ENCODE measurements around the gene TOM1L2.
"Not testable (repeated sequence)": the region's sequence is repeated elsewhere in the genome, so short reads cannot be mapped to it uniquely, and the experiment has no call there.

The TOM1L2 gene

GRCh38 chr17:17955790-17956341, 16.3 kb downstream of the TOM1L2 start:
- H3K4me1 ChIP-seq (ENCODE audit: insufficient read depth, low read length) = peaks cover 24% of the 10 kb centered on the region
- H3K27me3 ChIP-seq (ENCODE audit: insufficient read depth, low read length); H3K9me3 ChIP-seq (ENCODE audit: insufficient read depth, low read depth, low read length); H3K27ac ChIP-seq (ENCODE audit: low read depth, low read length); H3K4me3 ChIP-seq (ENCODE audit: low read length); H3K36me3 ChIP-seq (ENCODE audit: insufficient read depth, low read length); H3K9ac ChIP-seq (ENCODE audit: low read depth, low read length): not testable (repeated sequence)
- 94% methylated on average over 12 of the region's 12 CpGs for WGBS

DNA sequence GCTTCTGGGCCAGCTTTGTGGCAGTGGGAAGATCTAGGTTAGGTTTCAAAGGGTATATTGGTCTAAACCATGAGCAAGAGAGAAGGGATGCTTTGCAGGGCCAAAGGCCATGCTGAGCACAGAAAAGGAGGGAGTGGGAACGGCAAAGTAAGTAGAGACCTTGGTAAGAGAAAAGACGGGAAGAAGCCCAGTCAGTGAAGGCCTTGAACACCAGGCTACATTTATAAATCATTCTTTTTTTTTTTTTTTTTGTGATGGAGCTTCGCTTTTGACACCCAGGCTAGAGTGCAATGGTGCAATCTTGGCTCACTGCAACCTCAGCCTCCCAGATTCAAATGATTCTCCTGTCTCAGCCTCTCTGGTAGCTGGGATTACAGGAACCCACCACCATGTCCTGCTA, 18.1 kb downstream of the TOM1L2 start:
- Histone ChIP-seq H3K27me3 (ENCODE audit: insufficient read depth, low read length) (no peaks in the 10 kb centered on the region), H3K36me3 (ENCODE audit: insufficient read depth, low read length) (no peaks in the 10 kb centered on the region), H3K9ac (ENCODE audit: low read depth, low read length) (no peak overlapping the region), H3K4me3 (ENCODE audit: low read length) (no peak overlapping the region), H3K9me3 (ENCODE audit: insufficient read depth, low read depth, low read length) (no peaks in the 10 kb centered on the region), H3K27ac (ENCODE audit: low read depth, low read length) (no peak overlapping the region), H3K4me1 (ENCODE audit: insufficient read depth, low read length) (peaks cover 18% of the 10 kb centered on the region)
- WGBS = 93% methylated on average over 3 of the region's 3 CpGs

GRCh38 chr17:17952691-17953090, 19.5 kb downstream of the TOM1L2 start:
- Histone ChIP-seq H3K27me3 (ENCODE audit: insufficient read depth, low read length) (no peaks in the 10 kb centered on the region), H3K4me1 (ENCODE audit: insufficient read depth, low read length) (peaks cover 7% of the 10 kb centered on the region), H3K9me3 (ENCODE audit: insufficient read depth, low read depth, low read length) (no peaks in the 10 kb centered on the region), H3K27ac (ENCODE audit: low read depth, low read length) (no peak overlapping the region), H3K9ac (ENCODE audit: low read depth, low read length) (no peak overlapping the region), H3K36me3 (ENCODE audit: insufficient read depth, low read length) (no peaks in the 10 kb centered on the region), H3K4me3 (ENCODE audit: low read length) (no peak overlapping the region)
- WGBS = 89% methylated on average over 3 of the region's 3 CpGs

DNA sequence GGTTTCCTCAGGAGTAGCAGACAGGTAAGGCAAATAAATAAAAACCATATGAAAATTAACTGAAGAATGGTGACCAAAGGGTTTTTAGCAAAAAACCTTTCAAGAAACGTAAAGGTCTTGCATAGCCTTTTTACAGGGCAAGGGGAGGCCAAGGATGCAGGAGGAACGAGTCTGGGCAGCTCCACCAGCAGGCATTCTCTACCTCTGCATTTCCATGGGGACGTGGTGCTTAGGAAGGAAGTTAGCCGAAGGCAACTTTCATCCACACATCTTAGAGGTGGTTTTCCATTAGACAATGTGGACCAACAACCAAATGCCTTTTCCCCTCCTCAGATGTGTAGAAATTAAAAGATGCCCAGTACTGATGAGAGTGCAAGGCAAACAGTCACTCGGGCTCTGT, 20.7 kb downstream of the TOM1L2 start:
- Histone ChIP-seq H3K4me3 (ENCODE audit: low read length) (no peak overlapping the region), H3K9ac (ENCODE audit: low read depth, low read length) (no peak overlapping the region), H3K36me3 (ENCODE audit: insufficient read depth, low read length) (no peaks in the 10 kb centered on the region), H3K27me3 (ENCODE audit: insufficient read depth, low read length) (no peaks in the 10 kb centered on the region), H3K27ac (ENCODE audit: low read depth, low read length) (no peak overlapping the region), H3K9me3 (ENCODE audit: insufficient read depth, low read depth, low read length) (no peaks in the 10 kb centered on the region), H3K4me1 (ENCODE audit: insufficient read depth, low read length) (peaks cover 7% of the 10 kb centered on the region)
- 60% methylated on average over 4 of the region's 5 CpGs for WGBS

GRCh38 chr17:17950806-17951205, 21.4 kb downstream of the TOM1L2 start:
- WGBS = 94% methylated on average over 1 of the region's 1 CpG
- Histone ChIP-seq H3K27me3 (ENCODE audit: insufficient read depth, low read length) (no peaks in the 10 kb centered on the region), H3K36me3 (ENCODE audit: insufficient read depth, low read length) (no peaks in the 10 kb centered on the region), H3K4me1 (ENCODE audit: insufficient read depth, low read length) (peaks cover 7% of the 10 kb centered on the region), H3K4me3 (ENCODE audit: low read length) (no peak overlapping the region), H3K27ac (ENCODE audit: low read depth, low read length) (no peak overlapping the region), H3K9me3 (ENCODE audit: insufficient read depth, low read depth, low read length) (no peaks in the 10 kb centered on the region), H3K9ac (ENCODE audit: low read depth, low read length) (no peak overlapping the region)

GRCh38 chr17:17950347-17950746, 21.9 kb downstream of the TOM1L2 start:
- Histone ChIP-seq H3K4me3 (ENCODE audit: low read length) (no peak overlapping the region), H3K27ac (ENCODE audit: low read depth, low read length) (no peak overlapping the region), H3K27me3 (ENCODE audit: insufficient read depth, low read length) (no peaks in the 10 kb centered on the region), H3K9me3 (ENCODE audit: insufficient read depth, low read depth, low read length) (no peaks in the 10 kb centered on the region), H3K36me3 (ENCODE audit: insufficient read depth, low read length) (no peaks in the 10 kb centered on the region), H3K9ac (ENCODE audit: low read depth, low read length) (no peak overlapping the region), H3K4me1 (ENCODE audit: insufficient read depth, low read length) (peaks cover 7% of the 10 kb centered on the region)
- WGBS = 96% methylated on average over 7 of the region's 7 CpGs

DNA sequence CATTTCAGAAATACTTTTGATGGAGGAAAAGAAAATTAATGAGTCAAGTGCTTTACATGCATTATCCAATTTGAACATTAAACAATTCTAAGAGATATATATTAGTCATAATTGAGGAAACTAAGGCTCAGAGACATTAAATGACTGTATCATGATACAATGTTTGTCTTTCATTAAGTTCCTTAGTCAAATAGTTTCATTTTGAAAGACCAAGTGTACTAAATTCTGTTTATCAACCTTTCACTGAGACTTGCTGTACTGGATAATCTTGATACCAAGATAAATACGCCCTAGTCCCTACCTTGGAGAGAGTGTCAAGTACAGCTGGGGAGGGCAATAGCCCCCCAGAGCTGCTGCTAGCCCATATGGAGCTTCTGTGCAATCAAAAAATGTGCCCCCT, 24.2 kb downstream of the TOM1L2 start:
- H3K4me1 ChIP-seq (ENCODE audit: insufficient read depth, low read length) = peaks cover 21% of the 10 kb centered on the region
- H3K27ac ChIP-seq (ENCODE audit: low read depth, low read length) = no peak overlapping the region
- 97% methylated on average over 1 of the region's 1 CpG for WGBS

GRCh38 chr17:17947309-17947708, 24.9 kb downstream of the TOM1L2 start:
- Histone ChIP-seq H3K9me3 (ENCODE audit: insufficient read depth, low read depth, low read length) (no peaks in the 10 kb centered on the region), H3K27ac (ENCODE audit: low read depth, low read length) (no peak overlapping the region), H3K27me3 (ENCODE audit: insufficient read depth, low read length) (no peaks in the 10 kb centered on the region), H3K4me3 (ENCODE audit: low read length) (no peak overlapping the region), H3K4me1 (ENCODE audit: insufficient read depth, low read length) (peaks cover 27% of the 10 kb centered on the region), H3K36me3 (ENCODE audit: insufficient read depth, low read length) (no peaks in the 10 kb centered on the region), H3K9ac (ENCODE audit: low read depth, low read length) (no peak overlapping the region)
- 92% methylated on average over 5 of the region's 5 CpGs for WGBS

More for the DNA sequence above, 24.2 kb downstream of the TOM1L2 start:
- Histone ChIP-seq H3K9ac (ENCODE audit: low read depth, low read length) (no peak overlapping the region), H3K4me3 (ENCODE audit: low read length) (no peak overlapping the region), H3K27me3 (ENCODE audit: insufficient read depth, low read length) (no peaks in the 10 kb centered on the region), H3K9me3 (ENCODE audit: insufficient read depth, low read depth, low read length) (no peaks in the 10 kb centered on the region), H3K36me3 (ENCODE audit: insufficient read depth, low read length) (no peaks in the 10 kb centered on the region)

DNA sequence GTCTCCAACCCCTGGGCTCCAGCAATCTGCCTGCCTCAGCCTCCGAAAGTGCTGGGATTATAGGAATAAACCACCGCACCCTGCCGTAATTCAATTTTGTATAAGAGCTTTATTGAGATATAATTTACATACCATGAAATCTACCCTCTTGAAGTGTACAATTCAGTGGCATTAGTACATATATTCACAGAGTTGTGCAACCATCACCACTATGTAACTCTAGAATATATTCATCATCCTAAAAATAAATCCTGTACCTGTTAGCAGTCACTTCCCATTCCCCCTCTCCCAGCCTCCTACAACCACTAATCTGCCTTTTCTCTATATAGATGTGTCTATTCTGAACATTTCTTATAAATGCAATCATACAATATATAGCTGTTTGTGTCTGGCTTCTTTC, 26.1 kb downstream of the TOM1L2 start:
- Histone ChIP-seq H3K4me1 (ENCODE audit: insufficient read depth, low read length) (peaks cover 32% of the 10 kb centered on the region), H3K27me3 (ENCODE audit: insufficient read depth, low read length) (no peaks in the 10 kb centered on the region), H3K9ac (ENCODE audit: low read depth, low read length) (no peak overlapping the region), H3K27ac (ENCODE audit: low read depth, low read length) (no peak overlapping the region), H3K9me3 (ENCODE audit: insufficient read depth, low read depth, low read length) (no peaks in the 10 kb centered on the region), H3K4me3 (ENCODE audit: low read length) (no peak overlapping the region), H3K36me3 (ENCODE audit: insufficient read depth, low read length) (no peaks in the 10 kb centered on the region)
- 88% methylated on average over 2 of the region's 3 CpGs for WGBS

GRCh38 chr17:17944743-17945142, 27.5 kb downstream of the TOM1L2 start:
- no peak overlapping the region for H3K4me3 ChIP-seq (ENCODE audit: low read length)
- no peaks in the 10 kb centered on the region for H3K36me3 ChIP-seq (ENCODE audit: insufficient read depth, low read length)
- no peaks in the 10 kb centered on the region for H3K27me3 ChIP-seq (ENCODE audit: insufficient read depth, low read length)
- peaks cover 39% of the 10 kb centered on the region for H3K4me1 ChIP-seq (ENCODE audit: insufficient read depth, low read length)
- no peaks in the 10 kb centered on the region for H3K9me3 ChIP-seq (ENCODE audit: insufficient read depth, low read depth, low read length)
- 94% methylated on average over 11 of the region's 11 CpGs for WGBS
- H3K27ac ChIP-seq (ENCODE audit: low read depth, low read length) = no peak overlapping the region
- no peak overlapping the region for H3K9ac ChIP-seq (ENCODE audit: low read depth, low read length)

DNA sequence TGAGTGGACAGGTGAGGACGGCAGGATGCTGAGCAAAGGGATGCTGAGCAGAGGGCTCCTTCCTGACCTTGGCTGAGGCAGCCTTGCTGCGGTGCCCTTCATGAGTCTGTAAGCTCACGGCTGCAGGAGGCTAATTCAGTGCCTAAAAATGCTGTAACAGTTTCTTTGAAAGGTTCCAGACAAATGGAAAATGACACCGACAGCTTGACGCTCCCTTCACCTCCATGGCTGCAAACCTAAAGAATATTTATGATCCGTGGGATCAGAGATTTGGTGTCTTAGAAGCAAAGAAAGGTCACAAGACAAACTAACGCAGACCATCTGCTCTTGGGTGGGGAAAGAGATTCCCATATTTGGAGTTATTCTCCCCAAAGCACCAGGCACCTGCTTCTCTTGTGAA, 28.0 kb downstream of the TOM1L2 start:
- Histone ChIP-seq H3K4me1 (ENCODE audit: insufficient read depth, low read length) (peaks cover 39% of the 10 kb centered on the region), H3K27ac (ENCODE audit: low read depth, low read length) (no peak overlapping the region)
- 89% methylated on average over 7 of the region's 7 CpGs for WGBS

More for the DNA sequence above, 28.0 kb downstream of the TOM1L2 start:
- Histone ChIP-seq H3K27me3 (ENCODE audit: insufficient read depth, low read length) (no peaks in the 10 kb centered on the region), H3K9me3 (ENCODE audit: insufficient read depth, low read depth, low read length) (no peaks in the 10 kb centered on the region), H3K4me3 (ENCODE audit: low read length) (no peak overlapping the region), H3K9ac (ENCODE audit: low read depth, low read length) (no peak overlapping the region), H3K36me3 (ENCODE audit: insufficient read depth, low read length) (no peaks in the 10 kb centered on the region)
